Brain microvascular endothelial cell (primary cell): ENCODE data around the gene GFPT1.

Experiments used
- DNase-seq: peaks from one replicate; pipeline ENCODE4 v3.0.0-alpha.2; 2020
- H3K27ac ChIP-seq: fragments of 250-450 bp; sonication (Bioruptor Pico); 2 replicates; pipeline ENCODE4 v1.5.1; 2020; ENCODE audit warnings: mild to moderate bottlenecking, moderate library complexity
- H3K27me3 ChIP-seq: fragments of 250-450 bp; sonication (Bioruptor Pico); replicated peaks from 2 replicates; pipeline ENCODE4 v1.5.1; 2020; ENCODE audit warnings: mild to moderate bottlenecking
- H3K36me3 ChIP-seq: fragments of 250-450 bp; sonication (Bioruptor Pico); replicated peaks from 2 replicates; pipeline ENCODE4 v1.5.1; 2020; ENCODE audit warnings: mild to moderate bottlenecking
- H3K4me3 ChIP-seq: 2 replicates; pipeline ENCODE4 v1.5.1; 2011; ENCODE audit warnings: low read depth, mild to moderate bottlenecking, control low read depth, low read length, moderate library complexity
- in situ Hi-C: cut with HindIII; loops from 2 replicates; pipeline ENCODE4 v1.10.0; 2017; ENCODE audit warnings: low sequenced_read_pairs, low pct_ligation_motif_present
- TF ChIP-seq, protein P1 (sequence below): IDR thresholded peaks from 2 replicates; pipeline ENCODE4 v1.5.1; 2011; ENCODE audit warnings: low read depth, mild to moderate bottlenecking, moderate library complexity, low read length, control low read depth, inconsistent platforms; ENCODE audit errors: missing control alignments

Gene GFPT1

DNA sequence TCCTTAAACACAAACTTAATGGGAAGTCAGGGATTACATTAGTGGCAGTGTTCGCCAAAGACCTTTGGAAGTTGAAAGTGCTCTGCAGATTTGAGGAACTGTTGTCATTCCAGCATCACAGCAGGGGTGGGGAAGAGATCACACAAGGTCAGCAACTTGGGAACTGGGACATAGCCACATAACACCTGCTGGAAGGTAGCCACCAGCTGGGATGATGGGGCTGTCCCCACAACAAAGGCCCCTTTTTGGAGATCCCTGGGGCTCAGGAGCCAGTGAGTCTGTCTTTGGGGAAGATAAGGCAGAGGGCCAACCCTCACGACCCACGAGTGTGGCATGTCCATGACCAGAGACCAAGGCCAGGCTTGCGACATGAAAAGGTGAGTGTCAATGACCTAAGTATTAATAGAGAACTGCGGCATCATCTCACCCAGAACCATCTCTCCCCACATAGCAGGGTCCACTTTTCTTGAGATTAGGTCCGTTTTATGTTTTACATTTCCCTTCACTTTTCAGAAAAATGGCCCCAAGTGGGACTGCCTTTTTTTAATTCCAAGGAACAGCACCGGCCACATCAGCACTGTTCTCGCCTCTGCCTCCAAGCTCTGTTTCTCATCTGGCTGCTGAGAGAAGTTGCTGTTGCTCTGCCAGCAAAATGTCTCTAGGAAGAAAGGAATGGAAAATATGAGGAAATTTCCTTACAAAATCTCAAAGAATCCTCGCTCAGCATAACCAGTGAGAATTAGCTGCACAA is 106.9 kb downstream of the GFPT1 start:
- TF ChIP-seq, protein P1, sequence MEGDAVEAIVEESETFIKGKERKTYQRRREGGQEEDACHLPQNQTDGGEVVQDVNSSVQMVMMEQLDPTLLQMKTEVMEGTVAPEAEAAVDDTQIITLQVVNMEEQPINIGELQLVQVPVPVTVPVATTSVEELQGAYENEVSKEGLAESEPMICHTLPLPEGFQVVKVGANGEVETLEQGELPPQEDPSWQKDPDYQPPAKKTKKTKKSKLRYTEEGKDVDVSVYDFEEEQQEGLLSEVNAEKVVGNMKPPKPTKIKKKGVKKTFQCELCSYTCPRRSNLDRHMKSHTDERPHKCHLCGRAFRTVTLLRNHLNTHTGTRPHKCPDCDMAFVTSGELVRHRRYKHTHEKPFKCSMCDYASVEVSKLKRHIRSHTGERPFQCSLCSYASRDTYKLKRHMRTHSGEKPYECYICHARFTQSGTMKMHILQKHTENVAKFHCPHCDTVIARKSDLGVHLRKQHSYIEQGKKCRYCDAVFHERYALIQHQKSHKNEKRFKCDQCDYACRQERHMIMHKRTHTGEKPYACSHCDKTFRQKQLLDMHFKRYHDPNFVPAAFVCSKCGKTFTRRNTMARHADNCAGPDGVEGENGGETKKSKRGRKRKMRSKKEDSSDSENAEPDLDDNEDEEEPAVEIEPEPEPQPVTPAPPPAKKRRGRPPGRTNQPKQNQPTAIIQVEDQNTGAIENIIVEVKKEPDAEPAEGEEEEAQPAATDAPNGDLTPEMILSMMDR, result no peak
- DNase-seq, result no peak
- no peak overlapping the region for H3K4me3 ChIP-seq
- no peak overlapping the region for H3K27ac ChIP-seq
- H3K27me3 ChIP-seq, result no peaks in the 10 kb centered on the region
- in situ Hi-C loops, result loop anchor here (25.0 kb wide), 1 partner anchor 268 kb away; the partner anchor contains the start of gene ANTXR1
- no peaks in the 10 kb centered on the region for H3K36me3 ChIP-seq

DNA sequence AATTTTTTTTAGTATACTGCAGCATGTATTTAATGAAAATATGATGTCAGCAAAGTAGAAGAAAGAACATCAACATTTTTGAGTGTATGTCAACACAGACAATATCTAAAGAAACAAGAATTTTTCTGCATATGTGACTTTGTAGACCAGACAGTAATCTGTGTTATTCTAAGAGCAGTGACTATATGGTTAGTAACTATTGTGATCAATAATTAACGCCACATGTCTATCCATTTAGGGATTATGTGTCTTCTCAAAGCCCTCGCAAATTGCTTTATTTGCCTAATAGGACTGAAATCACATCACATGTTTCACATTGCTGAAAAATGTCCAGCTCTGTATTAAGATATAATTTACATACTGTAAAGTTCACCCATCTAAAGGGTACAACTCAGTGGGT is 107.8 kb downstream of the GFPT1 start:
- no peaks in the 10 kb centered on the region for H3K36me3 ChIP-seq
- no peak overlapping the region for H3K27ac ChIP-seq
- no peak for DNase-seq
- no peaks in the 10 kb centered on the region for H3K27me3 ChIP-seq
- in situ Hi-C loops, result loop anchor here (25.0 kb wide), 1 partner anchor 267 kb away; the partner anchor contains the start of gene ANTXR1
- TF ChIP-seq, protein P1, result no peak
- H3K4me3 ChIP-seq, result no peak overlapping the region

DNA sequence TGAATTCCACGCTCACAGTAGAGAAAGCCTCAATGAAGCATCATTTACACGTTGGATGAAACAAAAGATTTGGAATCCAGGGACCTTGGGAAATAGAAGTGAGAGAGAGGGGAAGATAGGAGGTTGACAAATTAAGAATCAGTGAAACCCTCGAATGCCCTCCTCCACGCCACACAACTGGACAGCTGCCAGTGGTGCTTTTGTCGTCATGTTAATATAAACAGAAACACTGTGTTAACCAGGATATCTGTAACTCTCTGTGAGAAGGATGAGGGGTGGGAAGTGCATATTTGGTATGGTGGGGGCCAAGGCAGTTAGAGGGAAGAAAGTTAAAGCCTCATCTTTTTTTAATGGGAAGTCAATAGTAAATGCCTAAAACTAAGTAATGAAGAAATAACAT is 108.7 kb downstream of the GFPT1 start:
- TF ChIP-seq, protein P1, result no peak
- in situ Hi-C loops, result loop anchor here (25.0 kb wide), 1 partner anchor 266 kb away; the partner anchor contains the start of gene ANTXR1
- Histone ChIP-seq H3K27ac (no peak overlapping the region), H3K4me3 (no peak overlapping the region), H3K36me3 (no peaks in the 10 kb centered on the region), H3K27me3 (no peaks in the 10 kb centered on the region)
- DNase-seq, result peak; percentile 30

DNA sequence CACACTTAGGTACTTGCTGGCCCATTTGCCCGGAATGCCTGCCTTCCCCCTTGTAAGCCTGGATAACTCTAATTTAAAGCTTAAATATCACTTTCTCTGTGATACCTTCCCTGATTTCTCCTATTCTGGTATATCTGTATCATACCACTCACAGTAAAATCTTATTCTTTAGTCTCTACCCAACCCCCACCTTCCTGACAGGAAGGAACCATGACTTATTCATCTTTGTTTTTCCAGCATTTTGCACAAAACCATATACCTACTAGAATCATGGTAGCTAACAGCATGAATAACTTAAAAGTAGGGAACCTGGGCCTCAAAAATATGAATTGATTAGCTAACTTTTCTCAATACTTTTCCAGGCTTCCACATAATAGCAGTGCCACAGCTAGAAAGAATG is 111.5 kb downstream of the GFPT1 start:
- no peaks in the 10 kb centered on the region for H3K27me3 ChIP-seq
- H3K36me3 ChIP-seq, result no peaks in the 10 kb centered on the region
- H3K4me3 ChIP-seq, result no peak overlapping the region
- no peak overlapping the region for H3K27ac ChIP-seq
- no peak for DNase-seq
- TF ChIP-seq, protein P1, result no peak
- in situ Hi-C loops, result loop anchor here (25.0 kb wide), 1 partner anchor 263 kb away; the partner anchor contains the start of gene ANTXR1

DNA sequence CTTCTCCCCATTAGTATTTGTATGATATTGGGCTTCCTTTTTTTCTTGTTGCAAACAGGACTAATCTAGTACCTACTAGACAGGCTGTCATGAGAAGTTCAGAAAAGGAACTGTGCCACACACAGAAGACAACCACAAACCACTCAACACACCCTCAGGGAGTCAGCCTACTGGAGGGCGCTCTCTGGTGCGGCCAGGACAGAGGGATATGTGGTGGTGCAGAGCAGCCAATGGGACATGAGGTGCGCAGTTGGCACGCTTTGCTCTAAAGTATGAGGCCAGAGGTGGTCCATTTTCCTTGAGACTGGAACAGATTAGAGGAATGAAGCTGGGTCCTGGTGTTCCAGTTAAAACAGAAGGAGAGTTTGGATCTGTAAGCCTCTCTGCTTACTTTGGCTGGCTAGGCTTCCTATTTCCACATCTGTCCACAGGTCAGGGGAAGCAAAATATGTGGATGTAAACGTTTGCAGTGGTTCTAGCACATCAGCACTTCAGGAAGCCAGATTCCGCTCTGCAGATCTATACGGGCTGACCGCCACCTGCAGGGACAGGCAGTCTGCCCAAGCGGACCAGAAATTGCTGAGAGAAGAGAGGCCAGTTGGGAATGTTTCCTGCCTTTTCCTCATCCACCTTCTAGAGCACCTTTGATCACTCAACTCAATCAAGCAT is 114.1 kb downstream of the GFPT1 start:
- TF ChIP-seq, protein P1, result peak; percentile 34
- DNase-seq, result no peak
- Histone ChIP-seq H3K27me3 (no peaks in the 10 kb centered on the region), H3K4me3 (no peak overlapping the region), H3K27ac (no peak overlapping the region), H3K36me3 (no peaks in the 10 kb centered on the region)
- in situ Hi-C loops, result no loop called here
